Measurements from ENCODE around the gene TADA3.

DNA sequence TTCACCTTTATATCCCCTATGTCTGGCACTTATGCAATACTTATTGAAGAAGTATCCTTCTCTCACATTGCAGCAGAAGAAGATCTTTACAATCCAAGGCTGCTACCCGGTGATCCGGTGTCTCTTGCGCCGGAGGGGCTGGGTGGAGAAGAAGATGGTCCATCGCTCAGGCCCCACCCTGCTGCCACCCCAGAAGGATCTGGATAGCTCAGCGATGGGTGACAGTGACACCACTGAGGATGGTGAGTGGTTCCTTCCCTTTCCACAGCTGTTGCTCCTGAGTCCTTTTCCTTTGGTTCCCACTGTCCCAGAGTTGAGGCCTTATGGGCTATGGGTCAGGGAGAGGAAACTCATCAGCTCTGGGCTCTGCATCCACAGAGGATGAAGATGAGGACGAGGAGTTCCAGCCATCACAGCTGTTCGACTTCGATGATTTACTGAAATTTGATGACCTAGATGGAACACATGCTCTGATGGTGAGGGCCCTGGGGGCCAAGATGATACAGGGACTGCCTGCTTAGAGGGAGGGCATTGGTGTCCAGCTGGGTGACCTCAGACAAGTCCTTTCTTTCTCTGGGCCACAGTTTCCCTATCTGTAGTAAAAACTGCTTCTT, 20.7 kb upstream of the TADA3 start:
- TF ChIP-seq, protein P1, sequence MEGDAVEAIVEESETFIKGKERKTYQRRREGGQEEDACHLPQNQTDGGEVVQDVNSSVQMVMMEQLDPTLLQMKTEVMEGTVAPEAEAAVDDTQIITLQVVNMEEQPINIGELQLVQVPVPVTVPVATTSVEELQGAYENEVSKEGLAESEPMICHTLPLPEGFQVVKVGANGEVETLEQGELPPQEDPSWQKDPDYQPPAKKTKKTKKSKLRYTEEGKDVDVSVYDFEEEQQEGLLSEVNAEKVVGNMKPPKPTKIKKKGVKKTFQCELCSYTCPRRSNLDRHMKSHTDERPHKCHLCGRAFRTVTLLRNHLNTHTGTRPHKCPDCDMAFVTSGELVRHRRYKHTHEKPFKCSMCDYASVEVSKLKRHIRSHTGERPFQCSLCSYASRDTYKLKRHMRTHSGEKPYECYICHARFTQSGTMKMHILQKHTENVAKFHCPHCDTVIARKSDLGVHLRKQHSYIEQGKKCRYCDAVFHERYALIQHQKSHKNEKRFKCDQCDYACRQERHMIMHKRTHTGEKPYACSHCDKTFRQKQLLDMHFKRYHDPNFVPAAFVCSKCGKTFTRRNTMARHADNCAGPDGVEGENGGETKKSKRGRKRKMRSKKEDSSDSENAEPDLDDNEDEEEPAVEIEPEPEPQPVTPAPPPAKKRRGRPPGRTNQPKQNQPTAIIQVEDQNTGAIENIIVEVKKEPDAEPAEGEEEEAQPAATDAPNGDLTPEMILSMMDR (IDR thresholded peaks at IDR 0.05; ENCODE audit: low read depth, low read length, poor library complexity, severe bottlenecking) = no peak
- no peak for TF ChIP-seq EZH2phosphoT487 (IDR thresholded peaks at IDR 0.05; ENCODE audit: borderline replicate concordance, low read length)

Measured in DOHH2 (cell line).